GM12878 (cell line): ENCODE data around the gene MAP4K2. TPM values are rescaled to one million over a fixed set of nuclear protein-coding genes. Genes with fewer than 3 reads are reported as not detected.

Experiments
- ASH2L ChIP-seq: fragments of 300-600, 200-600 bp; sonication (generic); IDR thresholded peaks from 2 replicates; pipeline ENCODE4 v1.6.1; 2017; ENCODE audit warnings: low read depth, mild to moderate bottlenecking, borderline replicate concordance
- CEBPB ChIP-seq, 2 experiments: fragments of 150-350 bp in 1 of 2; IDR thresholded peaks; 2 replicates each; pipeline ENCODE4 v1.6.1; 2012 to 2014; ENCODE audit warnings: low read depth in 2 of 2, low read length in 2 of 2, borderline replicate concordance in 1 of 2, inconsistent platforms in 1 of 2
- CHD1 ChIP-seq: IDR thresholded peaks from 2 replicates; pipeline ENCODE4 v1.6.1; 2012; ENCODE audit warnings: low read depth, low read length, improper control_type of control experiment
- CHD2 ChIP-seq: IDR thresholded peaks from 2 replicates; pipeline ENCODE4 v1.6.1; 2011; ENCODE audit warnings: low read depth, low read length, improper control_type of control experiment, borderline replicate concordance
- CREB1 ChIP-seq: IDR thresholded peaks from 2 replicates; pipeline ENCODE4 v1.6.1; 2012; ENCODE audit warnings: low read depth, mild to moderate bottlenecking, inconsistent platforms
- FOXK2 ChIP-seq: fragments of 450-650 bp; IDR thresholded peaks from 2 replicates; pipeline ENCODE4 v1.6.1; 2017; ENCODE audit warnings: mild to moderate bottlenecking, moderate library complexity
- KLF5 ChIP-seq: fragments of 450-650 bp; IDR thresholded peaks from 2 replicates; pipeline ENCODE4 v1.6.1; 2014; ENCODE audit warnings: mild to moderate bottlenecking; ENCODE audit not compliant: partially characterized antibody
- LARP7 ChIP-seq: fragments of 450-650 bp; IDR thresholded peaks from 2 replicates; pipeline ENCODE4 v1.6.1; 2017; ENCODE audit warnings: mild to moderate bottlenecking
- MTA2 ChIP-seq: fragments of 450-650 bp; IDR thresholded peaks from 2 replicates; pipeline ENCODE4 v1.6.1; 2016; ENCODE audit warnings: low read depth, mild to moderate bottlenecking, moderate library complexity
- NR2C1 ChIP-seq: fragments of 450-650 bp; IDR thresholded peaks from 2 replicates; pipeline ENCODE4 v1.6.1; 2017; ENCODE audit warnings: antibody characterized with exemption, mild to moderate bottlenecking, moderate library complexity
- PAX8 ChIP-seq: fragments of 450-650 bp; IDR thresholded peaks from 2 replicates; pipeline ENCODE4 v1.6.1; 2017; ENCODE audit warnings: mild to moderate bottlenecking, moderate library complexity
- RAD21 ChIP-seq: IDR thresholded peaks from 2 replicates; pipeline ENCODE4 v1.6.1; 2011; ENCODE audit warnings: mild to moderate bottlenecking, low read depth, low read length, moderate library complexity; ENCODE audit not compliant: insufficient read depth
- STAT1 ChIP-seq: fragments of 450-650 bp; conservative IDR thresholded peaks from 2 replicates; pipeline ENCODE4 v1.6.1; 2014; ENCODE audit warnings: antibody characterized with exemption, mild to moderate bottlenecking
- SUPT20H ChIP-seq: IDR thresholded peaks from 2 replicates; pipeline ENCODE4 v1.6.1; 2011; ENCODE audit warnings: low read depth, mild to moderate bottlenecking, low read length, moderate library complexity, borderline replicate concordance; ENCODE audit not compliant: control insufficient read depth
- ZSCAN29 ChIP-seq: fragments of 450-650 bp; IDR thresholded peaks from 2 replicates; pipeline ENCODE4 v1.6.1; 2017; ENCODE audit warnings: mild to moderate bottlenecking, moderate library complexity
- polyA plus RNA-seq, 11 experiments: library from polyadenylated mRNA; depleted of rRNA in 4 of 11; unstranded in 6 of 11; stranded (reverse) in 5 of 11; fragments of >200 nt; fragmentation: Nextera tagmentation in 4 of 11; fragmentation: Illumina TruSeq in 1 of 11; extraction: Ambion mirVana in 4 of 11; extraction: Trizol in 1 of 11; gene quantifications; 1 replicate in 1 of 11; 2 replicates in 10 of 11; pipeline versions ENCODE4 v1.2.1 to v1.2.3, GENCODE V29; 2011 to 2016; ENCODE audit warnings: inconsistent platforms in 2 of 11, missing spikeins in 2 of 11, low read depth in 1 of 11
- total RNA-seq, 4 experiments: library from RNA; depleted of rRNA in 3 of 4; stranded (reverse); fragments of >200 nt in 3 of 4; fragmentation: Illumina TruSeq in 1 of 4; extraction: Trizol in 1 of 4; gene quantifications; 2 replicates each; pipeline versions ENCODE4 v1.2.1 to v1.2.3, GENCODE V29; 2013 to 2021
- TF ChIP-seq, protein P1 (sequence below): fragments of 450-650 bp; IDR thresholded peaks from 2 replicates; pipeline ENCODE4 v1.6.1; 2017; ENCODE audit warnings: mild to moderate bottlenecking, low read depth, inconsistent platforms; ENCODE audit not compliant: poor library complexity, severe bottlenecking
- TF ChIP-seq, protein P2 (sequence below): fragments of 450-650 bp; IDR thresholded peaks from 2 replicates; pipeline ENCODE4 v1.6.1; 2018; ENCODE audit warnings: borderline replicate concordance, mild to moderate bottlenecking; ENCODE audit not compliant: partially characterized antibody
- TF ChIP-seq, protein P3 (sequence below): IDR thresholded peaks from 2 replicates; pipeline ENCODE4 v1.6.1; 2012; ENCODE audit warnings: low read depth, low read length, improper control_type of control experiment
- TF ChIP-seq, protein P4 (sequence below): fragments of 450-650 bp; formaldehyde crosslinking; IDR thresholded peaks from 2 replicates; pipeline ENCODE4 v1.4.0; 2022; ENCODE audit warnings: mild to moderate bottlenecking, moderate library complexity
- TF ChIP-seq, protein P5 (sequence below): IDR thresholded peaks from 2 replicates; pipeline ENCODE4 v1.6.1; 2011; ENCODE audit warnings: low read depth, mild to moderate bottlenecking, low read length, moderate library complexity, borderline replicate concordance; ENCODE audit errors: extremely low read depth

MAP4K2 gene
- total and polyA plus RNA-seq, 10 of the 15 experiments (the other 5 are each of a cell fraction or from before 2014, with no cell fraction given), result 0.98 to 78.1 (median 48.9) TPM

DNA sequence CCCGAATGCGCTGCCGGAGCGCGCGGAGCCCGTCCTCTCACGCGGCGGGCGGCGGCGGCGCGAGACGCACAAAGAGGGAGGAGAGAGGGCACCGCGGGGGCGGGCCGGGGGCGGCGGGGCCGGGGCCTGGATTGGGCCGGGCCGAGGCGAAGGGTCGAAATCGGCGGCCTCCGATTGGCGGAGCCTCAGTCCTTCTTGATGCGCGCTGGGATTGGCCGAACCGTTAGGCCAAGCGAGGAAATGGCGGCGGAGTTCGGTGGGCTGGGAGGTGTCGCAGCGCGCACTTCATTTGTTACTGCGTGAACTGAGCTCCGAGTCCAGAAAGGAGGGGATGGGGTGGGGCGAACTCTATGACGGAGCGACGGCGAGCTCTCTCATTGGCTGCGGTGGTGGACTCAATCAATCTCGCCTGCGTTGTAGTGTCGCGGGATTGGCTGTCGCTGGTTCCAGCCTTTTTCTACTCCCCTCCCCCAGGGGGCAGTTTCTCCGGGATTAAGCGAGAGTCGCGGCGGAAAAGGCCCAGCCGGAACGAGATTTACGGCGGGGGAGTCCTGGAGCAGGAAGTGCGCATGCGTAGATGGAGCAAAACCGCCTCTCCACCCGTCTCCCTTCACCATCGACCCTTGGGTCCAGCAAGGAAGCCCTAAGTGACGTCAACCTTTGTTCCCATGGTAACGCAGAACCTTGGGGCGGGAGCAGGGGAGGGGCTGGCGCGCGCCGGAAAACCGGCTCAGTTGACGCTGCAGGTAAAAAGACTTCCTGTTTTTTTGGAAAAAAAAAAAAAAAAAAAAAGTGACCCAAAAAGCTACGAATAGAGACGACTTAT is 24.3 kb downstream of the MAP4K2 start, which contains the start of gene SF1 (continued):
- TF ChIP-seq ASH2L (no peak), PAX8 (no peak), CHD1 (no peak), NR2C1 (peak; percentile 54; the same call in 1 of the 2 replicates), LARP7 (no peak), ZSCAN29 (no peak), KLF5 (no peak), SUPT20H (no peak), CHD2 (peak; percentile 98), MTA2 (no peak), CREB1 (peak; percentile 73; the same call in 1 of the 2 replicates), STAT1 (no peak), RAD21 (no peak), CEBPB (IDR thresholded peaks at IDR 0.05; ENCODE audit: borderline replicate concordance in 1 of 2, low read depth in 2 of 2, low read length in 2 of 2) (no peak), FOXK2 (no peak)
- TF ChIP-seq, protein P1, sequence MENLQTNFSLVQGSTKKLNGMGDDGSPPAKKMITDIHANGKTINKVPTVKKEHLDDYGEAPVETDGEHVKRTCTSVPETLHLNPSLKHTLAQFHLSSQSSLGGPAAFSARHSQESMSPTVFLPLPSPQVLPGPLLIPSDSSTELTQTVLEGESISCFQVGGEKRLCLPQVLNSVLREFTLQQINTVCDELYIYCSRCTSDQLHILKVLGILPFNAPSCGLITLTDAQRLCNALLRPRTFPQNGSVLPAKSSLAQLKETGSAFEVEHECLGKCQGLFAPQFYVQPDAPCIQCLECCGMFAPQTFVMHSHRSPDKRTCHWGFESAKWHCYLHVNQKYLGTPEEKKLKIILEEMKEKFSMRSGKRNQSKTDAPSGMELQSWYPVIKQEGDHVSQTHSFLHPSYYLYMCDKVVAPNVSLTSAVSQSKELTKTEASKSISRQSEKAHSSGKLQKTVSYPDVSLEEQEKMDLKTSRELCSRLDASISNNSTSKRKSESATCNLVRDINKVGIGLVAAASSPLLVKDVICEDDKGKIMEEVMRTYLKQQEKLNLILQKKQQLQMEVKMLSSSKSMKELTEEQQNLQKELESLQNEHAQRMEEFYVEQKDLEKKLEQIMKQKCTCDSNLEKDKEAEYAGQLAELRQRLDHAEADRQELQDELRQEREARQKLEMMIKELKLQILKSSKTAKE, result no peak
- TF ChIP-seq, protein P2, sequence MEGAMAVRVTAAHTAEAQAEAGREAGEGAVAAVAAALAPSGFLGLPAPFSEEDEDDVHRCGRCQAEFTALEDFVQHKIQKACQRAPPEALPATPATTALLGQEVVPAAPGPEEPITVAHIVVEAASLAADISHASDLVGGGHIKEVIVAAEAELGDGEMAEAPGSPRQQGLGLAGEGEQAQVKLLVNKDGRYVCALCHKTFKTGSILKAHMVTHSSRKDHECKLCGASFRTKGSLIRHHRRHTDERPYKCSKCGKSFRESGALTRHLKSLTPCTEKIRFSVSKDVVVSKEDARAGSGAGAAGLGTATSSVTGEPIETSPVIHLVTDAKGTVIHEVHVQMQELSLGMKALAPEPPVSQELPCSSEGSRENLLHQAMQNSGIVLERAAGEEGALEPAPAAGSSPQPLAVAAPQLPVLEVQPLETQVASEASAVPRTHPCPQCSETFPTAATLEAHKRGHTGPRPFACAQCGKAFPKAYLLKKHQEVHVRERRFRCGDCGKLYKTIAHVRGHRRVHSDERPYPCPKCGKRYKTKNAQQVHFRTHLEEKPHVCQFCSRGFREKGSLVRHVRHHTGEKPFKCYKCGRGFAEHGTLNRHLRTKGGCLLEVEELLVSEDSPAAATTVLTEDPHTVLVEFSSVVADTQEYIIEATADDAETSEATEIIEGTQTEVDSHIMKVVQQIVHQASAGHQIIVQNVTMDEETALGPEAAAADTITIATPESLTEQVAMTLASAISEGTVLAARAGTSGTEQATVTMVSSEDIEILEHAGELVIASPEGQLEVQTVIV, result no peak
- TF ChIP-seq, protein P3, sequence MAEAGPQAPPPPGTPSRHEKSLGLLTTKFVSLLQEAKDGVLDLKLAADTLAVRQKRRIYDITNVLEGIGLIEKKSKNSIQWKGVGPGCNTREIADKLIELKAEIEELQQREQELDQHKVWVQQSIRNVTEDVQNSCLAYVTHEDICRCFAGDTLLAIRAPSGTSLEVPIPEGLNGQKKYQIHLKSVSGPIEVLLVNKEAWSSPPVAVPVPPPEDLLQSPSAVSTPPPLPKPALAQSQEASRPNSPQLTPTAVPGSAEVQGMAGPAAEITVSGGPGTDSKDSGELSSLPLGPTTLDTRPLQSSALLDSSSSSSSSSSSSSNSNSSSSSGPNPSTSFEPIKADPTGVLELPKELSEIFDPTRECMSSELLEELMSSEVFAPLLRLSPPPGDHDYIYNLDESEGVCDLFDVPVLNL, result peak; percentile 5; the same call in 1 of the 2 replicates
- TF ChIP-seq, protein P4, sequence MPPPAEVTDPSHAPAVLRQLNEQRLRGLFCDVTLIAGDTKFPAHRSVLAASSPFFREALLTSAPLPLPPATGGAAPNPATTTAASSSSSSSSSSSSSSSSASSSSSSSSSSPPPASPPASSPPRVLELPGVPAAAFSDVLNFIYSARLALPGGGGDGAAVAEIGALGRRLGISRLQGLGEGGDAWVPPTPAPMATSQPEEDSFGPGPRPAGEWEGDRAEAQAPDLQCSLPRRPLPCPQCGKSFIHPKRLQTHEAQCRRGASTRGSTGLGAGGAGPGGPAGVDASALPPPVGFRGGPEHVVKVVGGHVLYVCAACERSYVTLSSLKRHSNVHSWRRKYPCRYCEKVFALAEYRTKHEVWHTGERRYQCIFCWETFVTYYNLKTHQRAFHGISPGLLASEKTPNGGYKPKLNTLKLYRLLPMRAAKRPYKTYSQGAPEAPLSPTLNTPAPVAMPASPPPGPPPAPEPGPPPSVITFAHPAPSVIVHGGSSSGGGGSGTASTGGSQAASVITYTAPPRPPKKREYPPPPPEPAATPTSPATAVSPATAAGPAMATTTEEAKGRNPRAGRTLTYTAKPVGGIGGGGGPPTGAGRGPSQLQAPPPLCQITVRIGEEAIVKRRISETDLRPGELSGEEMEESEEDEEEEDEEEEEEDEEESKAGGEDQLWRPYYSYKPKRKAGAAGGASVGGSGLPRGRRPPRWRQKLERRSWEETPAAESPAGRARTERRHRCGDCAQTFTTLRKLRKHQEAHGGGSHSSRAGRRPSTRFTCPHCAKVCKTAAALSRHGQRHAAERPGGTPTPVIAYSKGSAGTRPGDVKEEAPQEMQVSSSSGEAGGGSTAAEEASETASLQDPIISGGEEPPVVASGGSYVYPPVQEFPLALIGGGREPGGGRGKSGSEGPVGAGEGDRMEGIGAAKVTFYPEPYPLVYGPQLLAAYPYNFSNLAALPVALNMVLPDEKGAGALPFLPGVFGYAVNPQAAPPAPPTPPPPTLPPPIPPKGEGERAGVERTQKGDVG (CRISPR knock-in tag), result no peak
- TF ChIP-seq, protein P5, sequence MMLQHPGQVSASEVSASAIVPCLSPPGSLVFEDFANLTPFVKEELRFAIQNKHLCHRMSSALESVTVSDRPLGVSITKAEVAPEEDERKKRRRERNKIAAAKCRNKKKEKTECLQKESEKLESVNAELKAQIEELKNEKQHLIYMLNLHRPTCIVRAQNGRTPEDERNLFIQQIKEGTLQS, result no peak
